ENCODE results near the gene ZFHX2.

DNA sequence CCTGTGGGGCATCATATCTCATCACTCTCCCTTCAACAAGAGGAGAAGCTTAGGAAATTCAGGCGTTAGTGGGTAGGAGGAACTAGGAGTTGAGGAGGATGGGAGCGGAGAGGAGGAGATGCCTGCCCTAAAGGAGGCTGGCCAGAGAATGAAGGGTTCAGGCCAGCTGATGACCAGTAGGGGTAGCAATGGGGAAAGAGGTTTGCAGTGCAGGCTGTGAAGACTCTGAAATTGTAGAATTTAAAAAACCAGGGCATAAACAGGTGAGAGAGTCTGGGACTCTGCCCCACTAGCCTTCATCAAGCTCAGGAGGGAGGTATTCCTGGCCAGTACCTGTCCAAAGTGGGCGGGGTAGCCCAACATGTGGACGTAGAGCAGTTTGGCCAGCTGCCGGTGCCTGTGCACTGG lies 15.2 kb upstream of the ZFHX2 start:
- TF ChIP-seq CTCF (optimal IDR thresholded peaks at IDR 0.05 in 1 of 3, IDR thresholded peaks at IDR 0.05 in 1 of 3, conservative IDR thresholded peaks at IDR 0.05 in 1 of 3; ENCODE audit: extremely low read depth in 1 of 3, insufficient read depth in 2 of 3, low read length in 3 of 3) (no peak), EZH2 (IDR thresholded peaks at IDR 0.05; ENCODE audit: low read length) (no peak)
